A673 (cell line): ENCODE data around the gene TTLL12.

Experiments used
- CTCF ChIP-seq: fragments of 300-800, 200-600 bp; sonication (generic); conservative IDR thresholded peaks from 2 replicates; pipeline ENCODE4 v1.5.1; 2017; ENCODE audit warnings: low read depth, mild to moderate bottlenecking, antibody characterized with exemption, low read length, moderate library complexity, mixed read lengths
- EZH2 ChIP-seq: fragments of 200-600 bp; sonication (generic); IDR thresholded peaks from 2 replicates; pipeline ENCODE4 v1.6.1; 2017; ENCODE audit warnings: borderline replicate concordance, low read depth, mild to moderate bottlenecking, mixed read lengths, antibody characterized with exemption, low read length; ENCODE audit not compliant: poor library complexity, severe bottlenecking

GRCh38 chr22:43209523-43209890, 22.6 kb upstream of the TTLL12 start:
- TF ChIP-seq CTCF (no peak), EZH2 (no peak)
